AG04450 (cell line): ENCODE measurements around the gene CPNE5. TPM values are rescaled to one million over a fixed set of nuclear protein-coding genes. Genes with fewer than 3 reads are reported as not detected.

Source experiments
- CTCF ChIA-PET: fragments of 300-600, 350-600 bp; formaldehyde crosslinking; extraction: SDS; loops from one replicate; lab custom pipeline; 2022; ENCODE audit warnings: antibody characterized with exemption, inconsistent platforms; lab: Charles Lee
- POLR2A ChIA-PET: fragments of 350-600 bp; formaldehyde crosslinking; extraction: SDS; loops from one replicate; lab custom pipeline; 2021; ENCODE audit warnings: antibody characterized with exemption, inconsistent platforms; lab: Yijun Ruan, JAX
- DNase-seq: peaks from one replicate; pipeline ENCODE4 v3.0.0-alpha.2; 2011; ENCODE audit warnings: low read depth, low spot score
- H3K27ac ChIP-seq: one replicate; pipeline ENCODE4 v1.5.1; 2012; ENCODE audit warnings: low read depth, low read length, control low read depth
- H3K27me3 ChIP-seq: one replicate; pipeline ENCODE4 v1.6.0; 2012; ENCODE audit warnings: low read length; ENCODE audit not compliant: control insufficient read depth, insufficient read depth
- H3K4me3 ChIP-seq: 2 replicates; pipeline ENCODE4 v1.5.1; 2011; ENCODE audit warnings: mild to moderate bottlenecking, low read depth, low read length, control low read depth
- H3K9me3 ChIP-seq: 2 replicates; pipeline ENCODE4 v1.5.1; 2012; ENCODE audit warnings: low read length; ENCODE audit not compliant: control insufficient read depth, insufficient read depth
- CTCF ChIP-seq: IDR thresholded peaks from 2 replicates; pipeline ENCODE4 v1.5.1; 2011; ENCODE audit warnings: low read depth, low read length, control low read depth, inconsistent platforms
- polyA plus RNA-seq: library from polyadenylated mRNA; depleted of rRNA; stranded (reverse); fragments of >200 nt; gene quantifications from 2 replicates; pipeline ENCODE4 v1.2.3, GENCODE V29; 2011

Gene CPNE5
- polyA plus RNA-seq, 1 experiment, result 0.10 TPM

GRCh38 chr6:36863670-36864540 lies 24.7 kb upstream of the CPNE5 start:
- no peak overlapping the region for H3K27ac ChIP-seq
- CTCF ChIA-PET, result interaction anchor here (1.2 to 4.0 kb wide), 3 partner anchors 12 to 105 kb away, joined by 3 to 17 read pairs (median 8); no protein-coding TSS in a partner anchor

GRCh38 chr6:36862848-36863382 lies 23.7 kb upstream of the CPNE5 start:
- POLR2A ChIA-PET, result no interaction called here

More at GRCh38 chr6:36863670-36864540, 24.7 kb upstream of the CPNE5 start:
- no peaks in the 10 kb centered on the region for H3K9me3 ChIP-seq
- POLR2A ChIA-PET, result no interaction called here
- no peaks in the 10 kb centered on the region for H3K27me3 ChIP-seq
- H3K4me3 ChIP-seq, result no peak overlapping the region
- TF ChIP-seq CTCF, result no peak
- no peak for DNase-seq

GRCh38 chr6:36862164-36862847 lies 23.1 kb upstream of the CPNE5 start:
- Histone ChIP-seq H3K4me3 (no peak overlapping the region), H3K27me3 (no peaks in the 10 kb centered on the region), H3K27ac (no peak overlapping the region), H3K9me3 (no peaks in the 10 kb centered on the region)
- no peak for DNase-seq
- POLR2A ChIA-PET, result no interaction called here
- TF ChIP-seq CTCF, result no peak
- CTCF ChIA-PET, result interaction anchor here (1.1 to 4.0 kb wide), 2 partner anchors 11 to 96 kb away, joined by 3 to 17 read pairs; no protein-coding TSS in a partner anchor

More at GRCh38 chr6:36862848-36863382, 23.7 kb upstream of the CPNE5 start:
- DNase-seq, result no peak
- no peak for TF ChIP-seq CTCF
- H3K27ac ChIP-seq, result no peak overlapping the region
- H3K9me3 ChIP-seq, result no peaks in the 10 kb centered on the region
- no peak overlapping the region for H3K4me3 ChIP-seq
- CTCF ChIA-PET, result interaction anchor here (1.1 to 4.0 kb wide), 2 partner anchors 11 to 97 kb away, joined by 3 to 17 read pairs; no protein-coding TSS in a partner anchor
- no peaks in the 10 kb centered on the region for H3K27me3 ChIP-seq

DNA sequence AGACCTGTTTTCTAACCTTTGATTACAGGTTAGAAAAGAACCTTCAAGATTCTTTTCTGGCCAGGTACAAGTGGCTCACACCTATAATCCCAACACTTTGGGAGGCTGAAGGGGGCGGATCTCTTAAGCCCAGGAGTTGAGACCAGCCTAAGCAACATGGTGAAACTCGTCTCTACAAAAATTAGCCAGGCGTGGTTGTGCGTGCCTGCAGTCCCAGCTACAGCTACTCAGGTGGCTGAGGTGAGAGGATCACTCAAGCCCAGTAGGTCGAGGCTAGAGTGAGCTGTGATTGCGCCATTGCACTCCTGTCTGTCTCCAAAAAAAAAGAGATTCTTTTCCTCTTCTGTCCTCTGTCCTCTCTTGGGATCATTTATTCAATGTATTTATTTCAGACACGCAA lies 20.9 kb upstream of the CPNE5 start:
- TF ChIP-seq CTCF, result no peak
- DNase-seq, result no peak
- Histone ChIP-seq H3K27me3 (no peaks in the 10 kb centered on the region), H3K9me3 (no peaks in the 10 kb centered on the region), H3K27ac (no peak overlapping the region), H3K4me3 (no peak overlapping the region)
- POLR2A ChIA-PET, result interaction anchor here (1.0 to 1.1 kb wide), 2 partner anchors 15 to 126 kb away, joined by 3 to 5 read pairs; partner anchors contain the start of genes MTCH1 and PPIL1
- CTCF ChIA-PET, result interaction anchor here (0.6 to 2.3 kb wide), 3 partner anchors 9 to 281 kb away, joined by 5 to 9 read pairs (median 6); no protein-coding TSS in a partner anchor
